LNCAP (cell line): ENCODE results near the gene GALNT18.

ENCODE experiments used
- TF ChIP-seq, protein P1 (sequence below): fragments of 450-650 bp; IDR thresholded peaks from 2 replicates; pipeline ENCODE4 v1.5.1; 2017; ENCODE audit warnings: mild to moderate bottlenecking

GALNT18 gene

DNA sequence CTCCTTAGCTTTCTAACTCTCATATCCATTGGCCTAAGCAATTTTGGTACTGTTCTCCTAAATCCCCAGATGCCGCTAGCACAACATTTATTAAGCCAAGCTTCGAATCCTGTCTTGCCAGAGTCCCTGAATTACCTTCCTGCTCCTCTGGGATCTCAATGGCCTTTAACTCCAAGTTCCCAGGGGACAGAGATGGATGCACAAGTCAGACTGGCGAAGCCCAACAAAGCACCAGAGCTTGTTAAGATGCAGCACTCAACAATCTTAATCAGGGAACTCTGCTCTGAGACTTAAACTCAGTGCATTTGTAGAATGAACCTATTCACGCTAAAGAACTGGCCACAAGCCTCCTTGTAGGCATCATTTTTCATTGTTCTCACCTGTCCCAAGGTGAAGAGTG lies 9.4 kb downstream of the GALNT18 start:
- TF ChIP-seq, protein P1, sequence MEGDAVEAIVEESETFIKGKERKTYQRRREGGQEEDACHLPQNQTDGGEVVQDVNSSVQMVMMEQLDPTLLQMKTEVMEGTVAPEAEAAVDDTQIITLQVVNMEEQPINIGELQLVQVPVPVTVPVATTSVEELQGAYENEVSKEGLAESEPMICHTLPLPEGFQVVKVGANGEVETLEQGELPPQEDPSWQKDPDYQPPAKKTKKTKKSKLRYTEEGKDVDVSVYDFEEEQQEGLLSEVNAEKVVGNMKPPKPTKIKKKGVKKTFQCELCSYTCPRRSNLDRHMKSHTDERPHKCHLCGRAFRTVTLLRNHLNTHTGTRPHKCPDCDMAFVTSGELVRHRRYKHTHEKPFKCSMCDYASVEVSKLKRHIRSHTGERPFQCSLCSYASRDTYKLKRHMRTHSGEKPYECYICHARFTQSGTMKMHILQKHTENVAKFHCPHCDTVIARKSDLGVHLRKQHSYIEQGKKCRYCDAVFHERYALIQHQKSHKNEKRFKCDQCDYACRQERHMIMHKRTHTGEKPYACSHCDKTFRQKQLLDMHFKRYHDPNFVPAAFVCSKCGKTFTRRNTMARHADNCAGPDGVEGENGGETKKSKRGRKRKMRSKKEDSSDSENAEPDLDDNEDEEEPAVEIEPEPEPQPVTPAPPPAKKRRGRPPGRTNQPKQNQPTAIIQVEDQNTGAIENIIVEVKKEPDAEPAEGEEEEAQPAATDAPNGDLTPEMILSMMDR: no peak

DNA sequence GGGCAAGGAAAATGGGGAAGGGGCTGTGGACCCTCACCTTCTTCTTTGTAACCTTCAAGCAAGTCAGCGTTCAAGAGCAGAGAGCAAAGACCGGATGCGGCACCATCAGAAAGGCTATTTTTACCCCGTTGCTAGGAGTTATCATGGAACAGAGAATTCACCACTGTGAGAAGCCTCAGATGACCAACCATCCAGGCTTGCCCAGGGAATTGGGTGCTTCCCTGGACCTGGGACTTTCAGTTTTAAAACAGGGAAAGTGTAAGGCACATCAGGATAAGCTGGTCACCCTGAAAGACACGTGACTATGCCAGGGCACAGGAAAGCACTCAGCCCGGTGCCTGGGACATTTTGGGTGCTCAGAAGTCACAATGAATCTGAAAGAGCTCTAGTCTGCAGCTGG lies 10.4 kb downstream of the GALNT18 start:
- TF ChIP-seq, protein P1: no peak

DNA sequence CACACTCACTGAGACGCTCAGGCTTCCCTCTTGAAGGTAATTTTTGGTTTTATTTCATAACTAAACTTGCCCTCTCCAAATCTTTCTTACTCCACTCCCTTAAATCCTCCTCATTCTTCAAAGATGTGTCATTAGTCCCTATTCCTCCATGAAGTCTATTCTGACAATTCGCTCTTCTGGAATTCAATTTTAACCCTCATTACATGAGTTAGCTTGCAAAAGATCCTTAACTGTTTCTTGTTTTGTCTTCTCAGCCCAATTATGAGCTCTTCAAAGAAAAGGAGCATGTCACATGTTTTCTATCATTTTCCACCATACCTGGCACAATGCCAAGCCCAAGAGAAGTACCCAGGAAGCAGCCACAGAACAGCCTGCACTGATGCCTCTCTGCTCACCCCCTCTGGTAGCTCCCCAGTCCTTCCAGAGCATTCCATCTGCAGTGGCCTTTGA lies 13.0 kb downstream of the GALNT18 start:
- TF ChIP-seq, protein P1: no peak

- TF ChIP-seq, protein P1: no peak
Measured at GRCh38 chr11:11607772-11608171, 14.0 kb downstream of the GALNT18 start.

GRCh38 chr11:11605821-11606450 lies 15.9 kb downstream of the GALNT18 start:
- TF ChIP-seq, protein P1: no peak

DNA sequence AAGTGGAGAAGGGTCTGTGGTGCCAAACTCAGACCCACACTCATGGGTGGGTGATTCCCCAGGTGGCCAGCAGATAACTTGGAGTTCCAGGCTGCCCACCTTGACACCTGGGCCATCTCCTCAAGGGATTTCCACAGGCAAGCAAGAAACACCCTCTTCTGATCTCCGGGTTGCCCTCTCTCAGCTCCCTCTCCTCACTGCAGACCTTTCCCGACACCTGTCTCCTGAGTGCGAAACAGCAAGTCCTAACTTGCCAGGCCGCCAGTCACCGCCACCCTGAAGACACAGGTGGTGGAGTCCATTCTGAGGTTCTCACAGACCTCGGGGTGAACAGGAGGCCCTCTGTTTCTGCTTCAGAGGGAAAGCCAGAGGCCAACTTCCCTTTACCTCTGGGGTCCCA lies 16.6 kb downstream of the GALNT18 start:
- TF ChIP-seq, protein P1: no peak

DNA sequence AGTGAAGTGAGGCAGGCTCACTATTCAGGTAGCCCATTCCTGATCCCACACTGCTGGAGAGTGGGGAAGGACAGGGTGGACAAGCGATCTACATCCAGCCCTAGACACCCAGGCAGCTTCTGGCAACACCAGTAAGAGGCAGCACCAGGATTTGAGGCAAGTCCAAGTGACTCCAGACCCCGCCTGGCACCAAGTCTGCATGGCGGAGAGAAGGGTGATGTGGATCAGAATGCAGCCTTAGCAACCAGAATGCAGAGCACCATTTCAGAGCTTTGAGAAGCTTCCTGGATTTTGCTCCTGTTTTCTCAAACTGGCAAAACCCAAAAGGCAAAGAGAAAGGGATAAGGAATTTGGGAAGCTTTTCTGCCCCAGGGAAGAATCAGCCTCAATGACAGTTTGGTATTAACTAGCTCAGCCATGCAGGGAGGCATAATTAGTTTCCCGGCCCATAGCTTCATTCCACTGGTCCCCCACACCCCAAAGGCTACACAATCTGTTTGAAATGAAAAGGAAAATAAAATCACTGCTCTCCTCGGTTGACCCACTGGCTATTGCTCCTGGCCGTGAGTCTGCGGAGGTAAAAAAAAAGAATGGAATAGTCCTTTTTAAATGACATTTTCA lies 17.3 kb downstream of the GALNT18 start:
- TF ChIP-seq, protein P1: no peak

- TF ChIP-seq, protein P1: no peak
Measured at GRCh38 chr11:11602011-11602410, 19.8 kb downstream of the GALNT18 start.
